Caco-2 (cell line): ENCODE results near the gene VEPH1. TPM values are rescaled to one million over a fixed set of nuclear protein-coding genes. Genes with fewer than 3 reads are reported as not detected.

Experiments
- BruUV-seq: library from RNA; stranded (reverse); fragments of 400-500 nt; replicated peaks from 2 replicates; lab custom pipeline; 2021; lab: Mats Ljungman, UMichigan
- CTCF ChIA-PET: fragments of 300-600 bp; sonication (Branson Sonifier 250); formaldehyde crosslinking; loops from one replicate; lab custom pipeline; 2022; ENCODE audit warnings: antibody characterized with exemption; lab: Charles Lee
- POLR2A ChIA-PET: fragments of 300-600 bp; sonication (Branson Sonifier 250); formaldehyde crosslinking; loops from one replicate; lab custom pipeline; 2022; ENCODE audit warnings: antibody characterized with exemption; lab: Charles Lee
- DNase-seq, 2 experiments: peaks; one replicate each; pipeline versions ENCODE4 v3.0.0 to v3.0.0-alpha.2; 2020 to 2022
- H3K27me3 ChIP-seq: replicated peaks from 2 replicates; pipeline ENCODE4 v1.6.0; 2011; ENCODE audit warnings: low read length; ENCODE audit not compliant: control insufficient read depth, insufficient read depth
- H3K36me3 ChIP-seq: 2 replicates; pipeline ENCODE4 v1.5.1; 2011; ENCODE audit warnings: low read length; ENCODE audit not compliant: control insufficient read depth, insufficient read depth
- H3K4me1 ChIP-seq: fragments of 250-450 bp; sonication (Bioruptor Pico); 2 replicates; pipeline ENCODE4 v1.5.1; 2020; ENCODE audit warnings: mild to moderate bottlenecking
- H3K4me3 ChIP-seq: 2 replicates; pipeline ENCODE4 v1.5.1; 2011; ENCODE audit warnings: low read depth, mild to moderate bottlenecking, control low read depth, low read length
- H3K9me3 ChIP-seq: fragments of 250-450 bp; sonication (Bioruptor Pico); 2 replicates; pipeline ENCODE4 v1.5.1; 2020; ENCODE audit warnings: mild to moderate bottlenecking, moderate library complexity
- H3K27ac Mint-ChIP-seq: one replicate; pipeline ENCODE4 v1.8.0; 2022; ENCODE audit warnings: mixed read lengths; ENCODE audit not compliant: unreplicated experiment
- H3K27me3 Mint-ChIP-seq: one replicate; pipeline ENCODE4 v1.8.0; 2022; ENCODE audit warnings: mixed read lengths; ENCODE audit not compliant: insufficient read depth, unreplicated experiment
- H3K36me3 Mint-ChIP-seq: one replicate; pipeline ENCODE4 v1.8.0; 2022; ENCODE audit warnings: mild to moderate bottlenecking, mixed read lengths; ENCODE audit not compliant: insufficient read depth, unreplicated experiment
- H3K4me1 Mint-ChIP-seq: one replicate; pipeline ENCODE4 v1.8.0; 2022; ENCODE audit warnings: low read depth, mixed read lengths; ENCODE audit not compliant: unreplicated experiment
- H3K4me3 Mint-ChIP-seq: one replicate; pipeline ENCODE4 v1.8.0; 2022; ENCODE audit warnings: mild to moderate bottlenecking, moderate library complexity, mixed read lengths; ENCODE audit not compliant: unreplicated experiment
- H3K9me3 Mint-ChIP-seq: one replicate; pipeline ENCODE4 v1.8.0; 2022; ENCODE audit warnings: mixed read lengths; ENCODE audit not compliant: unreplicated experiment
- intact Hi-C: fragments of 100-400 bp; cut with micrococcal nuclease; formaldehyde crosslinking; loops from one replicate; pipeline ENCODE4 v1.10.0; 2022; ENCODE audit not compliant: unreplicated experiment
- total RNA-seq: library from RNA; stranded (reverse); gene quantifications from 2 replicates; pipeline ENCODE4 v1.2.3, GENCODE V29; 2022
- TF ChIP-seq, protein P1 (sequence below), 2 experiments: fragments of 200-600 bp in 1 of 2; IDR thresholded peaks; 1 replicate in 1 of 2; 2 replicates in 1 of 2; pipeline versions ENCODE4 v1.5.1 to v1.8.0; 2011 to 2022; ENCODE audit warnings: antibody characterized with exemption in 1 of 2, control low read depth in 1 of 2, inconsistent platforms in 1 of 2, low read depth in 1 of 2, low read length in 1 of 2, mild to moderate bottlenecking in 1 of 2, moderate library complexity in 1 of 2; ENCODE audit not compliant: insufficient read depth in 1 of 2, severe bottlenecking in 1 of 2, unreplicated experiment in 1 of 2

Gene VEPH1
- total RNA-seq, 1 experiment from 2014 or later: 12.0 TPM

DNA sequence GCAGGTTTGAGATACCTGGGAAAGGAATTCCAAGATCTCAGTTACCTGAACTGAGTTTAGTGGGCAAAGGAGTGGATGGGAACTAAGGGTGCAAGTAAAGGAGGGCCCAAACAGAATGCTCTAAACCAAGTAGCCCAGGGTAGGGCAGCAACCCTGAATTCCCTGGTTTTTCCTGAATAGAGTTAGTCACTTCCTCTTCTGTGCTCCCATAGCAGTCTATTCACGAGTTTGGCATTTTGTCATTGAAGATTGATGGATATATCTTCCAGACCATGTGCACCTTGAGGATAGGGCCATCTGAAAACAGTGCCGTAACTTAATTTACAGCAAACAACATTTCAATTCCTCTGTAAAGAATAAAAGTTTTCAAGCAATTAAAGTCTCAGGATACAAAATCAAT, 85.1 kb downstream of the VEPH1 start:
- intact Hi-C loops: no loop called here
- H3K9me3 ChIP-seq: no peaks in the 10 kb centered on the region
- TF ChIP-seq, protein P1, sequence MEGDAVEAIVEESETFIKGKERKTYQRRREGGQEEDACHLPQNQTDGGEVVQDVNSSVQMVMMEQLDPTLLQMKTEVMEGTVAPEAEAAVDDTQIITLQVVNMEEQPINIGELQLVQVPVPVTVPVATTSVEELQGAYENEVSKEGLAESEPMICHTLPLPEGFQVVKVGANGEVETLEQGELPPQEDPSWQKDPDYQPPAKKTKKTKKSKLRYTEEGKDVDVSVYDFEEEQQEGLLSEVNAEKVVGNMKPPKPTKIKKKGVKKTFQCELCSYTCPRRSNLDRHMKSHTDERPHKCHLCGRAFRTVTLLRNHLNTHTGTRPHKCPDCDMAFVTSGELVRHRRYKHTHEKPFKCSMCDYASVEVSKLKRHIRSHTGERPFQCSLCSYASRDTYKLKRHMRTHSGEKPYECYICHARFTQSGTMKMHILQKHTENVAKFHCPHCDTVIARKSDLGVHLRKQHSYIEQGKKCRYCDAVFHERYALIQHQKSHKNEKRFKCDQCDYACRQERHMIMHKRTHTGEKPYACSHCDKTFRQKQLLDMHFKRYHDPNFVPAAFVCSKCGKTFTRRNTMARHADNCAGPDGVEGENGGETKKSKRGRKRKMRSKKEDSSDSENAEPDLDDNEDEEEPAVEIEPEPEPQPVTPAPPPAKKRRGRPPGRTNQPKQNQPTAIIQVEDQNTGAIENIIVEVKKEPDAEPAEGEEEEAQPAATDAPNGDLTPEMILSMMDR (IDR thresholded peaks at IDR 0.05; ENCODE audit: insufficient read depth in 1 of 2, low read depth in 1 of 2, low read length in 1 of 2, severe bottlenecking in 1 of 2, unreplicated experiment in 1 of 2): no peak
- H3K36me3 ChIP-seq: no peaks in the 10 kb centered on the region
- no peaks in the 10 kb centered on the region for H3K4me1 ChIP-seq
- H3K27me3 ChIP-seq: no peaks in the 10 kb centered on the region
- Mint-ChIP-seq H3K4me1 (peaks cover 7% of the 10 kb centered on the region), H3K27ac (no peak overlapping the region), H3K9me3 (no peaks in the 10 kb centered on the region), H3K27me3 (peaks cover 16% of the 10 kb centered on the region), H3K4me3 (no peak overlapping the region), H3K36me3 (no peaks in the 10 kb centered on the region)
- DNase-seq: no peak
- no peak overlapping the region for H3K4me3 ChIP-seq
- ChIA-PET CTCF (no interaction called here), POLR2A (no interaction called here)
- no TSS peak for BruUV-seq

DNA sequence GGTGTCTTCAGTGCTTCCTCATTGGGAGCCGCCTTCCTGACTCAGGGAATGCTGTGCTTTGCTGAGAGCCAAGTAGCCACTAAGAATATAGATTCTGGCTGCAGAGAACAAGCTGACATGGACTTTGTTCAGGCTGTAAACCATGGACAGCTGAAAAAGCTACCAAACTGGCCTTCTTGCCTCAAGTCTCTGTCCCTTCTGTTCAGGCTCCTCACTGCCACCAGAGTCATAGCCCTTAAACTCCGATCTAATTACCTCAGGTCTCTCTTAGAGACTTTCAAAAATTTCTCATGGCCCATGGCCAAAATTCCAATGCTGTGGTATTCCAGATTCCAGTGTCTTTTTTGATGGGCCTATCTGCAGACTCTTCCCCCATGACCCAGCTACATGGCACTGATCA, 86.0 kb downstream of the VEPH1 start:
- intact Hi-C loops: no loop called here

DNA sequence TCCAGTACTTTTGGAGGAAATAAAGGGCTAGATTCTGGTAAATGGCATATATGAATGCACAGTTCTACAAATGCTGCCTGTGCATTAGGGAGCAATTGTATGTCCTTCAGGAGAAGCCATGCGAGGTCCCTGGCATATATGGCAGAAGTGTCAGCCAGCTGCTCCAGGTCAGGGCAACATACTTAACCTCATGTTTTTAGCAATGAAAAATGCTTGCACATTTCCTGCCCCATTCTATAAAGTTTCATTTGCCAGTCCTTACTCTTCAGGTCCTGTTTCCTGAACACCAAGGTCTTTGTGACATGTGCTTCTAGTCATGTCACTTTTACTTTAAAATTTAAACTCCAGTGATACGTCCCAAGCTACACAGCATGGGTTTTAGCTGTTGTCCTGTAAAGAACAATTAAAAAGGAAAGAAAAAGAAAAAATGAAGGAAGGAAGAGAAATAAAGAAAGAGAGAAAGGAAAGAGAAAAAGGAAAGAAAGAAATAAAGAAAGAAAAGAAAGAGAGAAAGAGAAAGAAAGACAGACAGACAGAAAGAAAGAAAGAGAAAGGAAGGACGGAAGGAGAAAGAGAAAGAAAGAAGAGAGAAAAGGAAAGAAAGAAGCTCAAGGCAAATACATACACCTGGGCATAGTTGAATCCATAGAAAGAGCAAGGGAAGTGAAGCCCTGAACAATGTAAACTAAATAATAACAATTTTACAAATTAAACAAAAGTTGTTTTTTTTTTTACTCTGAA, 86.7 kb downstream of the VEPH1 start:
- no TSS peak for BruUV-seq
- Mint-ChIP-seq H3K4me3 (no peak overlapping the region), H3K27ac (no peak overlapping the region), H3K4me1 (peaks cover 7% of the 10 kb centered on the region), H3K9me3 (no peaks in the 10 kb centered on the region), H3K27me3 (peaks cover 13% of the 10 kb centered on the region), H3K36me3 (no peaks in the 10 kb centered on the region)
- CTCF ChIA-PET: no interaction called here
- H3K36me3 ChIP-seq: no peaks in the 10 kb centered on the region
- H3K9me3 ChIP-seq: no peaks in the 10 kb centered on the region
- intact Hi-C loops: no loop called here
- POLR2A ChIA-PET: no interaction called here
- TF ChIP-seq, protein P1 (IDR thresholded peaks at IDR 0.05; ENCODE audit: insufficient read depth in 1 of 2, low read depth in 1 of 2, low read length in 1 of 2, severe bottlenecking in 1 of 2, unreplicated experiment in 1 of 2): no peak
- H3K4me1 ChIP-seq: no peaks in the 10 kb centered on the region
- H3K27me3 ChIP-seq: no peaks in the 10 kb centered on the region
- no peak overlapping the region for H3K4me3 ChIP-seq
- no peak for DNase-seq

More for the DNA sequence above, 86.0 kb downstream of the VEPH1 start:
- Histone ChIP-seq H3K4me1 (no peaks in the 10 kb centered on the region), H3K4me3 (no peak overlapping the region), H3K9me3 (no peaks in the 10 kb centered on the region), H3K36me3 (no peaks in the 10 kb centered on the region), H3K27me3 (no peaks in the 10 kb centered on the region)
- no peak overlapping the region for H3K27ac Mint-ChIP-seq
- H3K4me3 Mint-ChIP-seq: no peak overlapping the region
- no peak for DNase-seq
- TF ChIP-seq, protein P1 (IDR thresholded peaks at IDR 0.05; ENCODE audit: insufficient read depth in 1 of 2, low read depth in 1 of 2, low read length in 1 of 2, severe bottlenecking in 1 of 2, unreplicated experiment in 1 of 2): no peak
- H3K4me1 Mint-ChIP-seq: peaks cover 7% of the 10 kb centered on the region
- POLR2A ChIA-PET: no interaction called here
- CTCF ChIA-PET: no interaction called here
- H3K36me3 Mint-ChIP-seq: no peaks in the 10 kb centered on the region
- peaks cover 16% of the 10 kb centered on the region for H3K27me3 Mint-ChIP-seq
- H3K9me3 Mint-ChIP-seq: no peaks in the 10 kb centered on the region
- BruUV-seq: no TSS peak
